Fibroblast of pulmonary artery (primary cell): Measurements from ENCODE around the gene KAZALD1.

Source experiments
- DNase-seq: peaks from one replicate; pipeline ENCODE4 v3.0.0-alpha.2; 2010; ENCODE audit warnings: low read depth
- H3K4me3 ChIP-seq: replicated peaks from 2 replicates; pipeline ENCODE4 v1.5.1; 2011; ENCODE audit warnings: low read depth, mild to moderate bottlenecking, control low read depth, low read length, moderate library complexity
- CTCF ChIP-seq: IDR thresholded peaks from 2 replicates; pipeline ENCODE4 v1.5.1; 2011; ENCODE audit warnings: mild to moderate bottlenecking, control low read depth, low read length, inconsistent platforms; ENCODE audit errors: missing control alignments

Gene KAZALD1

GRCh38 chr10:101035916-101036702 is 25.7 kb upstream of the KAZALD1 start:
- TF ChIP-seq CTCF, result no peak
- no peak overlapping the region for H3K4me3 ChIP-seq
- DNase-seq, result no peak

DNA sequence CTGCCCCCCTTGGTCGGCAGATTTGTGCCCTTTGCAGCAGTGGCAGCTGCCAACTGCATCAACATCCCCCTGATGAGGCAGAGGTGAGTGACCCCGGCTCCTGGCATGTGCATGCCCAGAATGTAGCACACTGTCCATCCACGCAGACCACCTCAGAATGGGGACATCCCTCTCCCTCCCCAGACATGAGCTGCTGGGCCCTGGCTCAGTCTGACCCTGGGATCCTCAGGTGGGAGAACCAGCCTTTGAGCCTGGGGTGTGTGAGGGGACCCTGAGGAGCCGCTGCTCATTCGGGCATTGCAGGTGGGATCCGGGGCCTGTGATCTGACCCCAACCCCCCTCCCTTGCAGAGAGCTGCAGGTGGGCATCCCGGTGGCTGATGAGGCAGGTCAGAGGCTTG is 25.1 kb upstream of the KAZALD1 start:
- DNase-seq, result no peak
- no peak for TF ChIP-seq CTCF
- no peak overlapping the region for H3K4me3 ChIP-seq

DNA sequence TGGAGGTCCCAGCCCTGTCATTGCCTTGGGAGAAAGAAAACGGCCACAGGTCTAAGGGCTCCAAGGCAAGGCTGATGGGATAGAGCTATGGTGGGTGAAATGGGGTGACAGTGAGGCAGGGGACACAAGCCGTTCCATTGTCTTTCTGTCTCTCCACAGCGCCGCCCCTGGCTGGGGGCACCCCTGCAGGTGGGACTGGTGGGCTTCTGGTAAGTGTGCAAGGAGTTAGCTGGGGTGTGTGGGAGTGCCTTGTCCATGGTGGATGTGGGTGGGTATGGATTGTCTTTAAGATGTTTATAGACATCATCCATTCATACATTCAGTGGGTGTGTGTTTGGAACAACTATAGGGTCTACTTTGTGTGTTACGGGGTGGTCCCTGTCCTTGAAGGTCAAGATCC is 23.3 kb upstream of the KAZALD1 start:
- H3K4me3 ChIP-seq, result no peak overlapping the region
- DNase-seq, result no peak
- TF ChIP-seq CTCF, result no peak

DNA sequence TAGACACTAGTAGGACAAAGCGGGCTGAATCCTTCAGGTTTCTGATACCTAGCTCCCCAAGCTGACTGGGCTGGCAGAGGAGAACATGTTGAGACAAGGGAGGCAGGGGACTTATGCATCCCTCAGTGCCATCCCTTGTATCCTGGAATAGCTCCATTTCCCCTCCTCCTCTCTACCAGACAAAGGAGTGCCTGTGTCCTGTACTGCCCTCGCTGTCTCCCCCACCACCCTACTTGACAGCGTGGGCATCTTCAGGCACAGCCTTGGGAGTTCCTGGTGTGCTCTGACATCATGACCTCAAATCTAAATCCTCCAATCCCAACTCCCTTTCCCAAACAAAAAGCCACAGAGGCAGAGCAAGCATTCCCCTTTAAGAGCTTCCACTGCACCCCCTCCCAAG is 21.7 kb upstream of the KAZALD1 start:
- TF ChIP-seq CTCF, result no peak
- no peak for DNase-seq
- H3K4me3 ChIP-seq, result no peak overlapping the region

- no peak for TF ChIP-seq CTCF
- DNase-seq, result no peak
- H3K4me3 ChIP-seq, result no peak overlapping the region
These were observed 20.9 kb upstream of the KAZALD1 start for GRCh38 chr10:101040851-101041250.

GRCh38 chr10:101041252-101041761 is 20.5 kb upstream of the KAZALD1 start:
- DNase-seq, result peak; percentile 89
- TF ChIP-seq CTCF, result peak; percentile 92
- no peak overlapping the region for H3K4me3 ChIP-seq

DNA sequence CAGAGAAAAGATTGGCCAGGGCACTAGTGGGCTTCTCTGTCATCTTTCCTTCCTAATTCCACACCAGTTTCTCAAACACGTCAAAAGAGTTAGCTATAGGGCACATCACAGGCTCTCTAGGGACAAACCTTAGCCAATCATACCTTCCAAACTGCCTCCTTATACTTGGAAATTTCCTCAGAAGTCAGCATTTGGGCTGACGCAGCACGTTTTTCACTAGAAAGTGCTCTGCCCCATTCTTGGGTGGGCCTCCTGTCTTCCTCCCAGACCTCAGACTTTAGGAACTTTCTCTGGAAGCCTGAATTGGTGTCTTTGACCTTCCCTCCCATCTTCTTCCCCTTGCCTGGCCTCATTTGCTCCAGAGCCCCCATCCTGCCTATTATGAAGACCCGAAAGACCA is 19.7 kb upstream of the KAZALD1 start:
- peak overlapping the region; percentile 63 for H3K4me3 ChIP-seq
- no peak for DNase-seq
- TF ChIP-seq CTCF, result no peak
